Measurements from ENCODE around the gene KIAA1217. TPM values are rescaled to one million over a fixed set of nuclear protein-coding genes. Genes with fewer than 3 reads are reported as not detected.

KIAA1217 gene
- total and polyA plus RNA-seq, 2 of the 4 experiments (the other 2 are of a cell fraction), result 3.4 to 4.4 TPM

DNA sequence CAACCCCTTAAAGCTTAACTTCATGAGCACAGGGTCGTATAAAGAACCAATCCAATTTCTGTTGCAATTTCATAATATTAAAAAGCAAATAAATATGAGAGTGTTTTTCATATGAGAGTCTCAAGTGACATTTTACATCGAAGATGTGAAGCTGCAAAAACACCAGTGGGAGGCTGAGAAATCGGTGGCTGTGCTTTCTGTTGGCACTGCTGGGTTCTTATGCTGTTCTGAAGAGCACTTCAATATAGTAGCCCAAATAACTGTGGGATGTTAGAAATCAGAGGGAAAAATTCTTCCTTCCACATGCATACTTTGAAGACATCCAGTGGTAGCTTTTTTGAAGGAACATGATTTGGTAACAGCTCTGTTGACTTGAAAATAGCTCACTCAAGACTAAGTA is 269.0 kb downstream of the KIAA1217 start:
- Histone ChIP-seq H3K27me3 (ENCODE audit: control insufficient read depth, insufficient read depth, low read length) (no peaks in the 10 kb centered on the region), H2AK5ac (ENCODE audit: low read depth, low read length) (no peak overlapping the region), H3K9me3 (ENCODE audit: control insufficient read depth, insufficient read depth, low read length) (peaks cover 5% of the 10 kb centered on the region), H2BK20ac (ENCODE audit: low read depth, low read length) (no peak overlapping the region), H3K27ac (ENCODE audit: insufficient read depth, low read length) (no peak overlapping the region), H2AK9ac (replicated peaks; ENCODE audit: low read depth, low read length, poor library complexity) (no peak overlapping the region), H3K9me1 (ENCODE audit: insufficient read depth, low read length) (no peaks in the 10 kb centered on the region), H4K8ac (ENCODE audit: low read depth in 2 of 2, low read length in 2 of 2) (no peak overlapping the region), H3K4me2 (ENCODE audit: low read depth, low read length) (no peak overlapping the region), H2BK15ac (ENCODE audit: low read depth, low read length) (no peak overlapping the region), H3K14ac (replicated peaks; ENCODE audit: low read depth, low read length) (no peak overlapping the region), H3K9ac (ENCODE audit: low read depth, low read length) (no peak overlapping the region), H3K56ac (ENCODE audit: extremely low read depth, insufficient read depth, low read length) (no peak overlapping the region), H3K36me3 (ENCODE audit: control insufficient read depth, insufficient read depth, low read length) (peaks cover 17% of the 10 kb centered on the region), H3K18ac (ENCODE audit: low read depth, low read length) (no peak overlapping the region), H2AFZ (replicated peaks; ENCODE audit: low read length, poor library complexity) (no peak overlapping the region), H2BK120ac (ENCODE audit: low read depth, low read length) (no peak overlapping the region), H3K79me1 (ENCODE audit: low read depth in 1 of 2, low read length in 2 of 2) (0 out of 4 replicates have a peak, but pooled peaks cover 0 to 5% of the 10 kb centered on the region in 2 experiments), H3K4me1 (ENCODE audit: control insufficient read depth, insufficient read depth, low read length) (no peaks in the 10 kb centered on the region), H2BK5ac (ENCODE audit: low read depth, low read length, poor library complexity, severe bottlenecking) (no peak overlapping the region), H3K4me3 (ENCODE audit: insufficient read depth, low read depth, low read length) (no peak overlapping the region), H4K91ac (ENCODE audit: insufficient read depth, low read depth, low read length) (no peak overlapping the region), H4K20me1 (ENCODE audit: insufficient read depth, low read length) (no peaks in the 10 kb centered on the region; the same call in 1 of the 2 replicates), H3K23ac (ENCODE audit: low read depth, low read length) (no peak overlapping the region), H4K5ac (ENCODE audit: low read depth, low read length) (no peak overlapping the region), H3K4ac (ENCODE audit: low read depth, low read length) (no peak overlapping the region)
- TF ChIP-seq SMC3 (IDR thresholded peaks at IDR 0.05; ENCODE audit: low read depth, low read length) (no peak), USF2 (IDR thresholded peaks at IDR 0.05; ENCODE audit: low read depth, low read length) (no peak), RFX5 (IDR thresholded peaks at IDR 0.05; ENCODE audit: low read depth, low read length) (no peak), CHD1 (IDR thresholded peaks at IDR 0.05; ENCODE audit: low read depth, low read length) (no peak), RAD21 (IDR thresholded peaks at IDR 0.05; ENCODE audit: low read length) (no peak), RCOR1 (IDR thresholded peaks at IDR 0.05; ENCODE audit: insufficient replicate concordance, low read length) (no peak), BHLHE40 (IDR thresholded peaks at IDR 0.05; ENCODE audit: low read depth, low read length) (no peak), POLR2A (IDR thresholded peaks at IDR 0.05; ENCODE audit: low read depth, low read length) (no peak), MXI1 (IDR thresholded peaks at IDR 0.05; ENCODE audit: borderline replicate concordance, low read depth, low read length) (no peak), FOS (IDR thresholded peaks at IDR 0.05; ENCODE audit: low read depth, low read length) (no peak), NFE2L2 (IDR thresholded peaks at IDR 0.05; ENCODE audit: low read depth, low read length) (no peak), CEBPB (IDR thresholded peaks at IDR 0.05; ENCODE audit: low read depth, low read length) (no peak), CTCF (conservative IDR thresholded peaks at IDR 0.05; ENCODE audit: low read depth, low read length) (no peak), MAFK (IDR thresholded peaks at IDR 0.05; ENCODE audit: low read depth, low read length) (no peak), MAZ (IDR thresholded peaks at IDR 0.05; ENCODE audit: borderline replicate concordance, low read depth, low read length) (no peak)
- TF ChIP-seq, protein P1, sequence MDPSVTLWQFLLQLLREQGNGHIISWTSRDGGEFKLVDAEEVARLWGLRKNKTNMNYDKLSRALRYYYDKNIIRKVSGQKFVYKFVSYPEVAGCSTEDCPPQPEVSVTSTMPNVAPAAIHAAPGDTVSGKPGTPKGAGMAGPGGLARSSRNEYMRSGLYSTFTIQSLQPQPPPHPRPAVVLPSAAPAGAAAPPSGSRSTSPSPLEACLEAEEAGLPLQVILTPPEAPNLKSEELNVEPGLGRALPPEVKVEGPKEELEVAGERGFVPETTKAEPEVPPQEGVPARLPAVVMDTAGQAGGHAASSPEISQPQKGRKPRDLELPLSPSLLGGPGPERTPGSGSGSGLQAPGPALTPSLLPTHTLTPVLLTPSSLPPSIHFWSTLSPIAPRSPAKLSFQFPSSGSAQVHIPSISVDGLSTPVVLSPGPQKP (IDR thresholded peaks at IDR 0.05; ENCODE audit: borderline replicate concordance, low read depth, low read length), result no peak
- DNase-seq (no peak), ATAC-seq (ENCODE audit: low read depth) (no peak)
- dilution Hi-C loops (cut with HindIII; ENCODE audit: low sequenced_read_pairs, unreplicated experiment) (no loop called here), intact Hi-C loops (cut with micrococcal nuclease) (no loop called here), in situ Hi-C loops (cut with MboI; ENCODE audit: low sequenced_read_pairs) (no loop called here)
- no CpG with 5 or more reads among the region's 3 CpGs for WGBS, 2 experiments (ENCODE audit: extremely low coverage in 2 of 2, insufficient read length in 1 of 2)
- BruUV-seq (replicated peaks), result no TSS peak
- ChIA-PET POLR2A (ENCODE audit: unreplicated experiment) (no interaction called here), CTCF (no interaction called here)
